H1 (cell line): ENCODE results near the gene NODAL.

ENCODE experiments used
- CTCF ChIP-seq, 3 experiments: IDR thresholded peaks; 1 replicate in 2 of 3; 2 replicates in 1 of 3; pipeline versions ENCODE4 v1.5.1 to v1.6.1; 2011; ENCODE audit warnings: low read length in 3 of 3, mild to moderate bottlenecking in 3 of 3, inconsistent platforms in 2 of 3, low read depth in 1 of 3, moderate library complexity in 1 of 3; ENCODE audit not compliant: insufficient read depth in 1 of 3; ENCODE audit errors: control extremely low read depth in 1 of 3
- EP300 ChIP-seq, 2 experiments: IDR thresholded peaks; 1 replicate in 1 of 2; 2 replicates in 1 of 2; pipeline ENCODE4 v1.6.1; 2011 to 2012; ENCODE audit warnings: low read depth in 2 of 2, low read length in 2 of 2, mild to moderate bottlenecking in 2 of 2, borderline replicate concordance in 1 of 2, inconsistent platforms in 1 of 2, moderate library complexity in 1 of 2
- GABPA ChIP-seq: IDR thresholded peaks from 2 replicates; pipeline ENCODE4 v1.6.1; 2011; ENCODE audit warnings: mild to moderate bottlenecking, low read length, moderate library complexity, borderline replicate concordance; ENCODE audit not compliant: insufficient read depth
- GTF2F1 ChIP-seq: IDR thresholded peaks from 2 replicates; pipeline ENCODE4 v1.6.1; 2012; ENCODE audit warnings: low read depth, low read length, improper control_type of control experiment, borderline replicate concordance
- MAX ChIP-seq: IDR thresholded peaks from 2 replicates; pipeline ENCODE4 v1.6.1; 2012; ENCODE audit warnings: inconsistent platforms
- POLR2A ChIP-seq, 2 experiments: IDR thresholded peaks; 1 replicate in 1 of 2; 2 replicates in 1 of 2; pipeline ENCODE4 v1.6.1; 2011; ENCODE audit warnings: low read depth in 2 of 2, low read length in 2 of 2, mild to moderate bottlenecking in 2 of 2; ENCODE audit errors: control extremely low read depth in 1 of 2
- POLR2AphosphoS5 ChIP-seq: IDR thresholded peaks from 2 replicates; pipeline ENCODE4 v1.6.1; 2011; ENCODE audit warnings: low read depth, low read length
- RAD21 ChIP-seq, 2 experiments: IDR thresholded peaks in 1 of 2; conservative IDR thresholded peaks in 1 of 2; 2 replicates each; pipeline ENCODE4 v1.6.1; 2011; ENCODE audit warnings: low read depth in 2 of 2, low read length in 2 of 2, improper control_type of control experiment in 1 of 2, inconsistent platforms in 1 of 2, mild to moderate bottlenecking in 1 of 2, moderate library complexity in 1 of 2
- TEAD4 ChIP-seq: IDR thresholded peaks from 2 replicates; pipeline ENCODE4 v1.6.1; 2012; ENCODE audit warnings: low read depth, low read length, inconsistent platforms, mixed read lengths
- YY1 ChIP-seq: IDR thresholded peaks from 2 replicates; pipeline ENCODE4 v1.6.1; 2011; ENCODE audit warnings: low read depth, mild to moderate bottlenecking, low read length

GRCh38 chr10:70404787-70405036 lies 36.8 kb downstream of the NODAL start:
- no peak for TF ChIP-seq POLR2AphosphoS5
- TF ChIP-seq CTCF (IDR thresholded peaks at IDR 0.05; ENCODE audit: control extremely low read depth in 1 of 3, insufficient read depth in 1 of 3, low read depth in 1 of 3, low read length in 3 of 3), result no peak
- TF ChIP-seq RAD21 (IDR thresholded peaks at IDR 0.05 in 1 of 2, conservative IDR thresholded peaks at IDR 0.05 in 1 of 2; ENCODE audit: low read depth in 2 of 2, low read length in 2 of 2), result no peak
- TF ChIP-seq MAX, result no peak
- TF ChIP-seq POLR2A (IDR thresholded peaks at IDR 0.05; ENCODE audit: control extremely low read depth in 1 of 2, low read depth in 2 of 2, low read length in 2 of 2), result no peak
- no peak for TF ChIP-seq GTF2F1
- TF ChIP-seq GABPA, result no peak
- TF ChIP-seq EP300 (IDR thresholded peaks at IDR 0.05; ENCODE audit: borderline replicate concordance in 1 of 2, low read depth in 2 of 2, low read length in 2 of 2), result no peak
- no peak for TF ChIP-seq YY1
- no peak for TF ChIP-seq TEAD4
